GM23338 (cell line): ENCODE results near the gene NAPB.

Experiments used
- CREB1 ChIP-seq: fragments of 250-450 bp; sonication (Bioruptor Pico); IDR thresholded peaks from 2 replicates; pipeline ENCODE4 v1.5.0; 2020; ENCODE audit warnings: low read depth, mild to moderate bottlenecking, moderate library complexity
- CTCF ChIP-seq, 2 experiments: fragments of 200-600 bp in 1 of 2; sonication (generic) in 1 of 2; conservative IDR thresholded peaks; 2 replicates each; pipeline versions ENCODE4 v1.5.1 to v1.6.1; 2016 to 2017; ENCODE audit warnings: antibody characterized with exemption in 2 of 2, low read depth in 2 of 2, mild to moderate bottlenecking in 2 of 2, moderate library complexity in 1 of 2
- ETS1 ChIP-seq: IDR thresholded peaks from 2 replicates; pipeline ENCODE4 v1.6.1; 2016; ENCODE audit warnings: antibody characterized with exemption
- EZH2 ChIP-seq: fragments of 200-600 bp; sonication (generic); IDR thresholded peaks from one replicate; pipeline ENCODE4 v1.8.0; 2017; ENCODE audit warnings: antibody characterized with exemption, mild to moderate bottlenecking, low read depth; ENCODE audit not compliant: unreplicated experiment
- EZH2phosphoT487 ChIP-seq: fragments of 200-600 bp; sonication (generic); IDR thresholded peaks from one replicate; pipeline ENCODE4 v1.8.1; 2018; ENCODE audit warnings: antibody characterized with exemption; ENCODE audit not compliant: unreplicated experiment
- NANOG ChIP-seq: IDR thresholded peaks from 2 replicates; pipeline ENCODE4 v1.6.1; 2016; ENCODE audit warnings: antibody characterized with exemption, borderline replicate concordance
- POLR2AphosphoS5 ChIP-seq: IDR thresholded peaks from 2 replicates; pipeline ENCODE4 v1.6.1; 2016; ENCODE audit warnings: antibody characterized with exemption, low read depth
- REST ChIP-seq: IDR thresholded peaks from one replicate; pipeline ENCODE4 v1.6.1; 2018; ENCODE audit warnings: antibody characterized with exemption; ENCODE audit not compliant: unreplicated experiment
- STAT1 ChIP-seq: IDR thresholded peaks from one replicate; pipeline ENCODE4 v1.6.1; 2016; ENCODE audit warnings: antibody characterized with exemption; ENCODE audit not compliant: unreplicated experiment
- ZNF114 ChIP-seq: fragments of 250-450 bp; sonication (Bioruptor Pico); IDR thresholded peaks from 2 replicates; pipeline ENCODE4 v1.5.0; 2020; ENCODE audit warnings: mild to moderate bottlenecking, moderate library complexity
- ZNF331 ChIP-seq: fragments of 250-450 bp; sonication (Bioruptor Pico); IDR thresholded peaks from 2 replicates; pipeline ENCODE4 v1.5.0; 2020; ENCODE audit warnings: low read depth, mild to moderate bottlenecking, moderate library complexity
- ZNF462 ChIP-seq: fragments of 250-450 bp; sonication (Bioruptor Pico); IDR thresholded peaks from 2 replicates; pipeline ENCODE4 v1.5.0; 2020; ENCODE audit warnings: mild to moderate bottlenecking, moderate library complexity

- no peak for TF ChIP-seq CTCF (conservative IDR thresholded peaks at IDR 0.05; ENCODE audit: low read depth in 2 of 2)
- no peak for TF ChIP-seq EZH2phosphoT487
- no peak for TF ChIP-seq REST
- no peak for TF ChIP-seq EZH2
- TF ChIP-seq ETS1, result no peak
- TF ChIP-seq CREB1, result no peak
- no peak for TF ChIP-seq ZNF462 (CRISPR knock-in tag)
- no peak for TF ChIP-seq POLR2AphosphoS5
- no peak for TF ChIP-seq ZNF331 (CRISPR knock-in tag)
- no peak for TF ChIP-seq ZNF114 (CRISPR knock-in tag)
- no peak for TF ChIP-seq STAT1
- TF ChIP-seq NANOG, result no peak
These were observed 62.8 kb downstream of the NAPB start for GRCh38 chr20:23358563-23358906.
